Mucosa of gallbladder (tissue), 1 donor: ENCODE measurements around the gene IL1B. TPM values are rescaled to one million over a fixed set of nuclear protein-coding genes. Genes with fewer than 3 reads are reported as not detected.
"Not testable (repeated sequence)": the region's sequence is repeated elsewhere in the genome, so short reads cannot be mapped to it uniquely, and the experiment has no call there.

Source experiments
- DNase-seq: peaks from one replicate; pipeline ENCODE4 v3.0.0-alpha.2; 2020; ENCODE audit warnings: low spot score
- total RNA-seq: library from RNA; stranded (reverse); gene quantifications from one replicate; pipeline ENCODE4 v1.2.1, GENCODE V29; 2021
- donor health status: DM: no; HTN: no; CAD: no.

IL1B gene
- total RNA-seq, result 33.2 TPM

DNA sequence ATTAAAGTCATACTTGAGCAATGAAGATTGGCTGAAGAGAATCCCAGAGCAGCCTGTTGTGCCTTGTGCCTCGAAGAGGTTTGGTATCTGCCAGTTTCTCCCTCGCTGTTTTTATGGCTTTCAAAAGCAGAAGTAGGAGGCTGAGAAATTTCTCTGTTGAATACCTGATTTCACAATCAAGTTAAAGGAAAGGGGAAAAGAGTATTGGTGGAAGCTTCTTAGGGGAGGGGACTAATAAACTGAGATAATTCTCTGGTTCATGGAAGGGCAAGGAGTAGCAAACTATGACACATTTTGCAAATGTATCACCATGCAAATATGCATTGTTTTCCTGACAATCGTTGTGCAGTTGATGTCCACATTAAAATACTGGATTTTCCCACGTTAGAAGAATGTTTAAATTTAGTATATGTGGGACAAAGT lies at the start of gene IL1B:
TSS of gene IL1B (minus strand) at position 85 of the 423 bp plus-strand sequence. CDS start 550 bp downstream, outside the sequence.
- DNase-seq, result no peak

DNA sequence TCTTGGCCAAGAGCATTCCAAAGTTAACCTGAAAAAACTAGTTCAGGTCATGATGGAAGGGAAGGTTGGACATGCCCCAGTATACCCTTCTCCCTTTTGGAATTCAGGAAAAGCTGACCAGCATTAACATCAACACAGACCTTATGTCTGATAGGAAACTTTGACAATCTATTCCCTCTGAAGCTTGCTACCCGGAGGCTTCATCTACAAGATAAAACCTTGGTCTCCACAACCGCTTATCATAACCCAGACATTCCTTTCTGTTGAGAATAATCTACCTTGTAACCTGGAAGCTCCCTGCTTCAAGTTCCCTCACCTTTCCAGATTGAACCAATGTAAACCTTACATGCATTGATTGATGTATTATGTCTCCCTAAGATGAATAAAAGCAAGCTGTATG lies 49.7 kb upstream of the IL1B start:
- DNase-seq, result no peak

DNA sequence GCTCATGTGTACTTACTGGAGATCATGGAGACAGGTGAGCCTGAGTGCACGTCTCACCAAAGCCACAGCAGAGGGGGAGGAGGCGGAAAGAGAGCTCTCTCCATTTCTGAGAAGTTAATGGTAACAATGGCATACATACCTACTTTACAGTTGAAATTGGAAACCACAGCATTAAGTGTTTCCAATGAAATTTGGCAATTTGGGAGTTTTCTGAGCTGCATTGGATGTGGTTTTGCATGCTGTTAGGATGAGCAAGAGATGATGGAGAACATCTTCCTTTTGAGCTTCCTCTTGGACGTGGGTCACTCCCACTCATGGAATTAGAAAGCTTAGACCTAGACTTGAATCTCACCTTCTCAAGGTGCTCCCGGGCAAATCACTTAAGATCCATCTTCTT lies 48.9 kb upstream of the IL1B start:
- no peak for DNase-seq

DNA sequence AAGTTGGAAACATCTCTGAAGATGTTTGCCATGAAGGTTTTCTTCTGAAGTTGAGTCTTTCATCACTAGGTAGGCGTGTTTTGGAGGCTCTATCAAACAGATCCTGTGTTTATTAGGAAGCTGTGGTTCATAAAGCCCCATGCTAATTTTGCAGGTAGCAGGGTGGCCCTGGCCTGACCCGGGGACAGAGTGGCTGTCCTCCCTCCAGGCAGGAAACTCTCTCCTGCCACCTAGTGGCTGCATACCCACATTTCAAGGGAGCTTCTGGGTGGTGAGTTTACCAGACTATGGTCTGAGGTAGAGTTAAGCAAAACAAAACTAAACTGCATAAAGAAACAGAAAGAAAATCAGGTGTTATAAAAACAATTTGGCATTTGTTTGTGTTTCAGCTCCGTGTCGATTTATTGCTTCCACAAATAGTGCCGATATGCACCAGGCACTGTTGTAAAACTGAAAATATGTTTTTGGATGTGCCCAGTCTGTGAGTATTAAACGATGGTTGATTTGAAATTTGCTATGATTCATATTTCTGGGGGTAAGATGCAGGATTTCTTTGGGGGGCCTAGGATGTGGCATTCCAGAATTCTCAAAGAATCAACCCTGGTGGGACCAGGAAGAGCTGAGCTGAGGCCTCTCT lies 48.4 kb upstream of the IL1B start:
- peak; percentile 48 for DNase-seq

DNA sequence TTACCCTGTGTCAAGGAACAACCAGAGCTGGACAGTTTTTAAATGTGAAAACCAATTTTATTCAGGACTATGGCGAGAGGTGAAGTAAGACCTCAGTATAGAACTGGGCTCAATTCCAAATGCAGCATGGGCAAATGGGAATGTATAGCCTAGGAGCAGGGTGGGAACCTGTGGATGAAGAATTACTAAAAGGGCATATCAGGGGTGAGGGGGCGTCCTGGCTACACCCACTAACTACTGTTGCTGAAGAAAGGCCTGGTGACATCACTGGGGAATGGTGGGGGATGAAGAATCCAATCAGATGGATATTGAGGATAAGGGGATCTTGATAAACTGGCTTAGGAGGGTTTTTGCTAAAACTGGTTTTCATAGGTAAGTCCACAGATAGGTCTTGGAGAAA lies 47.1 kb upstream of the IL1B start:
- DNase-seq, result no peak

DNA sequence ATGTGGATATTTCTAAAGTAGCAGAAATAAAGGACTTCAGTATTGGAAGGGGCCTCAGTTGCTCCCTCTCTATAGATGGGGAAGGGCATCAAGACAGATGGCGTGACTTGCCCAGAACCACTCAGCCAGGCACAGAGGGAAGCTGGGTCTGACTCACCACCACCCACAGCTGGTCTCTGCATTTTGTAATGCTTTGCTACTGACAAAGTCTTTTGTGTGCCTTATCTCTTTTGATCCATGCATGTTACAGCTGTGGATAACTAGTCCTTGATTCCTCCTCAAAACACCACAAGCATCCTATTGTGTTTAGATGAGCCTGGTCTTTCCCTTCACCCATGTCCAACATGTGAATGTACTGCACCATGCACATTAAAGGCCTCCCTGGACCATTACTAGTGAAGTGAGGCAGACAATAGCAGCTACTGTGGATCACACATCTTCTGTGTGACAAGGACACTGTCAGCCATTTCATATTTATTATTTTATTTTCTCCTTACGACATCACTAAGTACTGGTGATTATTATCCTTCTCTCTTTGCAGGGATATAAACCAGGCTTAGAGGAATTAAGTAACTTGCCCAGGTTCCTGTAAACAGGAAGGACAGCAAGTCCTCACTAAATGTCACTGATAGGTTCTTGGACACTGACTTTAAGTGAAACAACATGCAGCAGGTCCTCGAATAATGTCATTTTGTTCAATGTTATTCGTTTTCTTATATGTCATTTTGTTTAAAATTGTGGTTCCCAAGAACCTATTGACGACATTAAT lies 44.8 kb upstream of the IL1B start:
- DNase-seq, result no peak

DNA sequence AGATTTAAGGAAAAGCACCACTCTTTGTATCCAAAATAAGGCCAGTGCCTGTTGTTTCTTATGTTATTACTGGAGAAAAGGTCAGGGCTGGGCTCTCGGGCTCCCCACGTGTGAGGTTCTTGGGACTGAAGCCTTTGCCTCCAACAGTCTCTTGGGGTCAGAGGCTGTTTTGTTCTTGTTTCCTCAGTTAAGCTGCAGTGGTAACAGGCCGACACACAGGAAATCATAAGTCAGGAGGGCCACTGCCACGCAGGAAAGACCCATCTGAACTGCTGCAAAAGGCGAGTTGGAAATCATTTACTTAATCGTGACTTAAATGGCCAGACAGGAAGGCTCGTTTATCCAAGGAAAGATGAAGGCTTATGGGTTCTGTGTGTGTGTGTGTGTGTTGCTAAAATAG lies 44.1 kb upstream of the IL1B start:
- no peak for DNase-seq

DNA sequence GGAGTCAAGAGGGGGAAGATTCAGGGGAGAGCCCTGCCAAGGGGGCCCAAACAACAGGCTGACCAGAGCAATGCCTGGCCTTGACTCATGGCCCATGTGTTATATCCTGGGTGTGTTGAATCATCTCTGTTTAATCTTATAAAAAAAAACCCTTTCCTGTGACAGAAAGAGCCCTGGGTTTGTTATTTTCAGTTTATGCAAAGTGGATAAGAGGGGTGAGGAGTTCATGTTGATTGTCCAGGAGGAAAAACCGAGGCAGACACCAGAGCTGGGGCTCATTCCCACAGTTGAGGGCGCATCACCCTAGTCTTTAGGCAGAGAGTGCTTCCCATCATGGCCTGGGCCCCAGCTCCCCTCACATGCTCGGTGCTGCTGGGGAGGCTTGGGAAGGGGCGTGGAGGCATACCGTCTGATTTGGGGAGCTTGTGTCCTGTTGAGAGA lies 43.5 kb upstream of the IL1B start:
- DNase-seq, result no peak

DNA sequence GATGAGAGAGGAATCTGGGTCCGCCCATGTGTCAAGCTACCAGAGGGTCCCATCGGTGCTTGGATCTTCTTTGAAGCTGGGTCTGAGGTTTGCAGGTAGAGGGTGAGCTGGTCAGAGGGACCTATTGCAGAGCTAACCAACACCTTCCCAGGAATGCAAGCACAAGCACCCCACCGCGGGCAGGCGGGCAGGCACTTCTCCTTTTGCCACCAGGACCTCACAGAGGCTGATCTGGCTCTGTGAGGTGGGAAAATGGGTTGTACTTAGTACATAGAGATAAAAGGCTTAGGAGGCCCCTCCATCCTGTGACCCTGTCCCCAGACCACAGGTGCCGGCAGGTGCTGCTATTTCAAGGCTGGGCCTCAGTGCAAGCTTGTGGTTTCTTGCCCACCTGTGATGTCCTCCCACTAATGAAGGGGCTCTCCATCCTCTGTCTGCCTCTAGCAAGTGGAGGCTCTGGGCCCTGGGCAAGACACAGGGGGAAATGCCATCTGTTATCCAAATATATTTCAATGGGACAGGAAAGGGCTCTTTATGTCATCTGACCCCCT lies 43.0 kb upstream of the IL1B start:
- no peak for DNase-seq

DNA sequence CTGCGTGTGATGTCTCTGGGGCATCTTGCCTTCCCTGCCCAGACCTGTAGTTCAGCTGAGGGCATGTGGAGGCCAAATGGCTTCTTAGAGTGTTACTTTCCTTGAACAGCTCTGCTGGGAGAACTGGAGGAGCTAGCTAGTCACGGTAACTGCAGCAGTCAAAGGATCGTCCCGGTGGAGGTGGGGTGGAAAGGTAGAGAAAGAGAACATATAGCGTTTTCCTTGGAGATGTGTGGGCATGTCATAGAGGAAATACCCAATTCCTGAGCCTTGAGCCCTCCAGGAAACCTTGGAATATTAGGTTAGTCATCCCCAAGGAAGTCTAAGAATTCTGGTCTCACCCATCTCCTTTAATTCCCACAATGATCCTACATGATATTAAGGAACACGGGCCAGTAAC lies 40.8 kb upstream of the IL1B start:
- no peak for DNase-seq

DNA sequence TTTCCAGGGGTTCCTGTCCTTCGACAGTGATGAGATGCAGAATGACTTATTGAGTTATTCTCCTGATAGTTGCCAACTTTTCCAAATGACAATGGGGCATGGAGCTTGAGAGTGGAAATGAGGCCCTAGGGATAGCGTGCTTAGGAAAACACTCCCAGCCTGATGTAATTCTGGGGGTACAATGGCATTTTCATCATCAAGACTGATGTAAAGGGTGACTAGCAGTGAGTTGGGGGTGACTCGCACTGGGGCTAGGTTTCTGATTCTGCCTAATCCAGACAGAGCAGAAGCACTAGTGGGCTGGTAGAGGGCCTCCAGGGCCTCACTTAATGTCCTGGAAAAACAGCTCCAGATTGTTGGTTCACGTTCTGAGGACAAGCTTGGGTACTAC lies 40.4 kb upstream of the IL1B start:
- DNase-seq, result no peak

DNA sequence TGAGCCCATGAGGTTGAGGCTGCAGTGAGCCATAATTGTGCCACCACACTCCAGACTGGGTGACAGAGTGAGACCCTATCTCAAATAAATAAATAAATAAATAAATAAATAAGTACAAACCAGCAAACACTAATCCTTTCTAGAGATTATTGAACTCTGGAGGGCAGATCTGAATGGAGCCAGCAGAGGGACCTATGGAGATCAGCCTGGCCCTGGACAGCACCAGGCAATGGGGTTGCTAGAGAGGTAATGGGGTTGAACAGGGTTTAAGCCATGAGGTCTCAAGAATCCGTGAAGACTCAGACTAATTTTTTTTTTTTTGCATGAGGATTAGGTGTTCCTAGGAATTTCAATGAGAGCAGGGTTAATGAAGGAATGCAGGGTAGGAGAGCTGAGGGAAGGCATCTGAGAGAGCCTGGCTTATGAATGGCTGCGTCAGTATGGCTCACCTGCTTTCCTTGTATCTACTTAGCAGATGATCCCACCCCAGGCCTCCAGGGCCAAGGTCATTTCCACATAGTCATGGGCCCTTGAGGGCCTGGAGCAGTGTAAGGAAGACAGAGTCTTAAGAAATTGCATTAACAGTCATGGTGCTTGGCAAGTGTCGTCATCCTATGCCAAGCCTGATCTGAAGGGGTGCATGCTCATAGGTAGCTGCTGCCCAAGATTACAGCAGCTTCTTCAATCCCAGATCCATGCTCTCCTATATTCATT lies 39.8 kb upstream of the IL1B start:
- no peak for DNase-seq

DNA sequence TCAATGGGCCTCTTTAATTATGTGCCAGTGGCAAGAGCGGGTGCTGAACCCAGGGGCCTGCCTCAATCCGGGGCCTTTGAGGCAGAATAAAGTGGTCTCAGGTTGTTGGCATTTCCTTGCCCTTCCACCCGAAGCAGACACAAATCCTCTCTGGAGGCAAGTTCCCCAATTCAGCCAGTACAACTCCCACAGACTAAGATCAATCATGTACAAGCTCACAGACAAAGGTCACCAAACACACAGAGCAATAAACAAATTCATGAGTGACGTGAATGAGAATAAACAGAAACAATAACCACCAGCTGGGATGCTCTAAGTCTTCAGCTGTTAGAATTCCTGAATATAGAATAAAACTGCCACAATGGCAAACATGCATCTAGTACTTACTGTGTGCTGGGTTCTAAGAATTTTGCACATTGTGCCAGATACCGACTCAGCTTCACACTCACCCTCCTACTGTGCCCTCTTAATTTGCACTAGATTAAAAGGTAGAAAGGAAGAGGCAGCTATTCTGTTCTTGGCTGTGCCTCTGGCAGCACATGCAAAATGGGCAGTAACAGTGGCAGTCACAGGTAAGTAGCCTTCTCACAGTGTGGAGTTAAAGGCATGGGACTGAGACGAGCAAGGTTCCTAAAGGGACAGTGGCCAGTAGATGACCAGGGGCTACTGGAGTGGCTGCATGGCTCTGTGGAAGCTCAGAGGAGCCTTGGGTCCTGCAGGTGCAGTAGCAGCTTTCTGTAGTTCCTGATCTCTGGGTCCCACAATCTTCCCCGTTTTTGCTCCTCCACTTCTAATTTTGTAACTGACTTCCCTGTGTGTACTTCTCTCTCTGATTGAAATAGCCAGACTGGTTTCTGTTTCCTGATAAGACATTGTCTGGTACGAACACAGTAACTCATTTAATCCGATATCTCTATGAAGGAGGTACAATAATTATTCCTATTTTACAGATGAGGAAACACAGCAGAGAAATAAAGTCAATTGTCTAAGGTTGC lies 34.6 kb upstream of the IL1B start:
- DNase-seq, result no peak

DNA sequence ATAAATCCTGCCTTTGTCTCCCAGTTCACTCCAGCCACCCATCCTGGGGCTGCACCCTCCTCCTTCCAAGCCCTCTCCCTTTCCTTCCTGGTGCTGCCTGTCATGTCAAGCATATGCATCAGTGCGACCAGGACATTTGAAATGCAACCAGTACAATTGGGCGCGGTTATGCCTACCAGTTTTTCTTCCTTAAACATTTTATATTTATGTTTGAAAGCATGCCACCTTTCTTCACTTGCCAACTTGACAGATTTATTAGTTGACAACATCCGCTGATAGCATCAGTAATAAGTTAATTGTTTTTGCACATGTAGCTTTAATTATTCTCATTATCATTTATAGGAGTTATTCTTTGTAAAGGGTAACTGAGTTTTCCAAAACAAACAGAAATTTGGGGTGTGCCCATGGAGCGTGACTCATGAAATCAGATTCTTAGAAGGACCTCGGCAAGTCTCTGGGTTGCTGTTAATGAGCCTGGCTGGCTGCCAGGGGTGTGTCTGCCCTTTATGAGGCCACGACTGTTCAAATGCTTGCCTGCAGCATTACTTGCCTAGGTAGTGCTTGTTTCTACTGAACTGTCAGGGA lies 32.8 kb upstream of the IL1B start:
- DNase-seq, result peak; percentile 92

DNA sequence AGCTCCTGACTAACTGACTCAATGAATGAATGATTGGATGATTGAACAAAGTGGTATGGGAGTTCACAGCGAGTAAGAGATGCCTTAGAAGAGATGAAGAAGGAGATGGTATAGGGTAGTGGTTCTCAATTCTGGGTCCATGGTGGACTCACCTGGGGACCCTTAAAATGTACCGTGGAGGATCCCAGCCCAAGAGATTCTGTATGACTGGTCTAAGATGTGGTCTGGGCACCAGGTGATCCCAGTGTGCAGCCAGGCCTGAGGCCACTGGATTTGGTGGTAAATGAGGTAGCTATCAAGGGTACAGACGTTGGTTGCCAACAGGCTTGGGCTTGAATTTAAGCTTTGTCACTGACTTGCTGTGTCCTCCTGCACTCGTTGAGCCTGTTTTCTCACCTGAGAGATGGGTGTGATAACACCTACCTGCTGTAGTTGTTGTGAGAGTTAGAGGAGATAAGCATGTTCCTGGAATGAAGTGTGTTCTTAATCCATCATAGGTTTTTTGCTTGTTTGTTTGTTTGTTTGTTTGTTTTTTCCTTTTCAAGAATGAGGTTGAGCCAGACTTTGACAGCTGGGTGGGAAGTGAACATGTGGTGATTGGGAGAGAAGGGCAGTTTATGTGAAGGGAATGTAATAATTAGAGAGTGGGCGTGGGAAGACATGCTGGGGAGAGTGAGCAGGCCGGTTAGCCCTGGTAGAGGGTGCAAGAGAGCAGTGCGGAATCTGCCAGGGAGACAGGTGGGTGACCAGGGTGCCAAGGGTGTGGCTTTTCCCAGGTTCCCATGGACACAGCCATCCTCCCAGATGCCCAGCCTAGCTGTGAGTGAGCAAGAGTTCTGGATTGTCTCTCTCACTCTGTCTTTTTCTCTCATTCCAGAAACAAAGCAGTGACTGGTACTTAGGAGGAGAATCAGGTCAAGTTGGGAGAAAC lies 31.4 kb upstream of the IL1B start:
- no peak for DNase-seq

DNA sequence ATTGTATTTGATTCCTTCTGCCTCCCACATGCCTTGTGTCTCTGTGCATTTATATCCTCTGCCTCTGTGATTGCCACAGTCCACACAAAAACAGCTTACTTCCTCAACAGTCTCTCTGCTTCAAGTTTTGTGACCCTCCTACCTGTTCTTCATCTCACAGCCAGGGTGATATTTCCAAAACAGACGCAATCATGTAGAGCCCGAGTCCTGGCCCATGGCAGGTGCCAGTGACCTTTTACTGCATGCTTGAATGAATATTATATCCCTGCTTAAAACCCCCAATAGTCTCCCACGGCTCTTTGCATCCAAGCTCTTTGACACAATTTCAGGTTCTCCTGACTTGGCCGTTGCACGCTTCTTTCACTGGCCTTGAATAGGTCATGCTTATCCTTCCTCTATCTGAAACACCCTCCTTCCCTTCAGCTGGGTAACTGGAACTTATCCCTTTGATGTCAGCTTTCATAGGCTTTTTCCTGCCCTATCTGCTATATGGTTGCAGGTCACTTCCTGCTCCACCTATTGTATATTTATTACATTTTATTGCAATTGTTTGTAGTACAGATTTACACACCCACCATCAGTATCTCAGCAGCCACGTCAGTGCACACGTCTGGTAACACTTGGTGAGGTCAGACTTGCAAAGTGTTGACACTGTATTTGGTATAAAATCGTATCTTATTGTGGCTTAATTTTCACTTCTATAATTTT lies 29.7 kb upstream of the IL1B start:
- DNase-seq, result no peak

DNA sequence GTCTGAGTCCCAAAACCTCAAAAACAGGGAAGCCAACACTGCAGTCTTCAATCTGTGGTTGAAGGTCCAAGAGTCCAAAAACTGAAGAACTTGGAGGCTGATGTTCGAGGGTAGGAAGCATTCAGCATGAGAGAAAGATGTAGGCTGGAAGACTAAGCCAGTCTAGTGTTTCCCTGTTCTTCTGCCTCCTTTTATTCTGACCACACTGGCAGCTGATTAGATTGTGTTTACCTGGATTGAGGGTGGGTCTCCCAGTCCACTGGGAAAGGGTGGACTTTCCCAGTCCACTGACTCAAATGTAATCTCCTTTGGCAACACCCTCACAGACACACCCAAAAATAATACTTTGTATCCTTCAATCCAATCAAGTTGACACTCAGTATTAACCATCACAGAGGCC lies 27.5 kb upstream of the IL1B start:
- no peak for DNase-seq

DNA sequence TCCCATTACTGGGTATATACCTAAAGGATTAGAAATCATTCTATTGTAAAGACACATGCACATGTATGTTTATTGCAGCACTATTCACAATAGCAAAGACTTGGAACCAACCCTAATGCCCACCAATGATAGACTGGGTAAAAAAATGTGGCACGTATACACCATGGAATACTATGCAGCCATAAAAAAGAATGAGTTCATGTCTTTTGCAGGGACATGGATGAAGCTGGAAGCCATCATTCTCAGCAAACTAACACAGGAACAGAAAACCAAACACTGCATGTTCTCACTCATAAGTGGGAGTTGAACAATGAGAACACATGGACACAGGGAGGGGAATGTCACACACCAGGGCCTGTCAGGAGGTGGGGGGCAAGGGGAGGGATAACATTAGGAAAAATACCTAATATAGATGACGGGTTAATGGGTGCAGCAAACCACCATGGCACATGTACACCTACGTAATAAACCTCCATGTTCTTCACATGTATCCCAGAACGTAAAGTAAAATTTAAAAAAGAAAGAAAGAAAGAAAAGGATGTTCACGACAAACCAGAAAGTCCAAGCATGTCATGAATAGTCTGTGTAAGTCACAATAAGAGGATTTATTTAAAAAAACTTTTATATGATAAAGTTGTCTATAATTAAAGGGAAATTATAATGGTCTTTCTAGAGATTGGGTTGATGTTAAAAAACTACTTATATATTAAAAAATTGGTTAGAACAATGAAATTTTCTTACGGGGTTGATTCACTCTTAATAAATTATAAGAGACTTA lies 23.0 kb upstream of the IL1B start:
- DNase-seq, result not testable (repeated sequence)
